ENCODE results near the gene TTN.

The TTN gene

GRCh38 chr2:178807227-178808008, at the start of gene TTN:
TTN (minus strand) TSS chr2:178807423; CDS start chr2:178804642, 2,781 bp downstream.
- no peak for DNase-seq

- DNase-seq, result no peak
These were observed 47.9 kb upstream of the TTN start for GRCh38 chr2:178855151-178855550.

- no peak for DNase-seq
These were observed 41.1 kb upstream of the TTN start for GRCh38 chr2:178848335-178848734.

- DNase-seq, result no peak
These were observed 39.2 kb upstream of the TTN start for GRCh38 chr2:178846458-178846802.

- no peak for DNase-seq
These were observed 38.6 kb upstream of the TTN start for GRCh38 chr2:178845566-178846457.

GRCh38 chr2:178844701-178845100, 37.5 kb upstream of the TTN start:
- DNase-seq, result no peak

- no peak for DNase-seq
These were observed 37.0 kb upstream of the TTN start for GRCh38 chr2:178844269-178844668.

- DNase-seq, result no peak
These were observed 36.5 kb upstream of the TTN start for GRCh38 chr2:178843697-178844096.

GRCh38 chr2:178836807-178837206, 29.6 kb upstream of the TTN start:
- DNase-seq, result no peak

GRCh38 chr2:178834086-178834485, 26.9 kb upstream of the TTN start:
- DNase-seq, result no peak

GRCh38 chr2:178833382-178833781, 26.2 kb upstream of the TTN start:
- DNase-seq, result no peak

- no peak for DNase-seq
These were observed 23.2 kb upstream of the TTN start for GRCh38 chr2:178830451-178830850.

GRCh38 chr2:178829981-178830380, 22.8 kb upstream of the TTN start:
- DNase-seq, result no peak

- no peak for DNase-seq
These were observed 22.2 kb upstream of the TTN start for GRCh38 chr2:178829299-178829960.

GRCh38 chr2:178828486-178828881, 21.3 kb upstream of the TTN start:
- no peak for DNase-seq

GRCh38 chr2:178827739-178828485, 20.7 kb upstream of the TTN start:
- no peak for DNase-seq

- no peak for DNase-seq
These were observed 19.9 kb upstream of the TTN start for GRCh38 chr2:178827111-178827510.

GRCh38 chr2:178825183-178825582, 18.0 kb upstream of the TTN start:
- no peak for DNase-seq

GRCh38 chr2:178824181-178824580, 17.0 kb upstream of the TTN start:
- DNase-seq, result no peak

GRCh38 chr2:178819992-178820391, 12.8 kb upstream of the TTN start:
- DNase-seq, result no peak

- DNase-seq, result no peak
These were observed 12.1 kb upstream of the TTN start for GRCh38 chr2:178819147-178819875.

- DNase-seq, result no peak
These were observed 4.7 kb upstream of the TTN start for GRCh38 chr2:178811901-178812300.
